HG03025 (cell line): ENCODE data around the gene ITGB4.
A peak's percentile ranks its signal among the peaks of the same experiment; 100 is the strongest.

Experiments
- ATAC-seq: cut with Tn5 transposase; IDR thresholded peaks from one replicate; pipeline ENCODE4 v1.9.1; 2021; ENCODE audit warnings: mild to moderate bottlenecking, moderate library complexity; ENCODE audit not compliant: unreplicated experiment, low FRiP score

The ITGB4 gene

DNA sequence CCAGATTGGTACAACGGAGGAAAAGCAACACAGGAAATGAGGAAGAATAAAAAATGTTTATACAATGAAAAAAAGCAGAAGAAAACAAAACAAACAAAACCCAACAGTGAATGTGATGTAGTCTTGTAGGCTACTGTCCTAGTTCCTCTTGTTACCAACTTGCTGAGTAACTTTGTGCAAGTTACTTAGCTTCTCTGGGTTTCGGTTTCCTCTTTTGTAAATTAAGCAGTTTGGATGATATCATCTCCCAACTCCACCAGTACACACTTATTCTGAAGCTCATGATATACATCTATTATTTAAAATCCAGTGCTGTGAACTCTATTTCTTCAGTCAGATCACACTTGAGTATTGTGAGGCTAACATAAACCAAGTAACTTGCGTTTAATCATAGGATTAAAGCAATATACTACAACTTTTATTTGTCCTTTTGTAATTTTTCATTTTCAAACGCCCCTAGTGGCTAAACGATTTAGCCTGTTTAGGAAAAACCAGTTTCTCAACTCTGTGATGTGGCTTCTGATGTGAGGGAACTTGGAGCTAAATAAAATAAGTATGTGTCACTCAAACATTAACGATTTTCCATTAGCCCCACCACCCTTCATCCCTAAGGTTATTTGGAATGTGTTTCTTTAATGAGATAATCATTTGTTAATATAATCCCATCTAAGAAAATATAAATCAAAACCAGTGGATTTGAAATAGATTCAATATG, 62.0 kb downstream of the ITGB4 start:
- no peak for ATAC-seq

DNA sequence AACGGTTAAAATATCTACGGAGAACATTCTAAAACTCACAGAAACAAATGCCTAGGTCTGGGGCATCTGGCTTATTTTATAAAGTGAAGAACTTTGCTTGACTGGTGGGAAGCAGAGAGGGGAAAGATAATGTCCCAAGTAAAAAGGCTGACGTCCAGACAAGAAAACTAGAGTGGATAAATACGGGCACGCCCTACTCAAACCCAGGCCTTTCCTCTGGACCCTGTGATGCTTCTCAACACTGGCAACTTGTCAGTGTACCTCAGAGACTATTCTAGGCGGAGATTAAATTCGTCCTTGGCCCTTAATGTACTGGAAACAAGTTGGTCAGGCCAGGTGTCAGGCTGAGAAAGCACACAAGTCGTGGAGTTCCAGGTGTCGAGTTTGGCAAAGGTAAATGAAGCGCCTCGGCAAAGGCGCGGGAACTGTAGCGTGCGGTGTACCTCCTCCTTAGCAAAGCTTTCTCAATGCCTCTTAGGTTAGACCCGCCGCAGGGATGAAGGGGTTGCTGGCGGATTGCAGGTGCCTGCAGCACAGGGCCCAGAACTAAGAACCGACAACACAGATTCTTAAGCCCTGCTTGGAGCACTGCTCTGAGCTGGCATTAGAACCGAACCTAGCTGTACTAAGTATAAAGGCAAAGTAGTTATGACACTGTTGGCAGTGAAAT, 62.7 kb downstream of the ITGB4 start:
- ATAC-seq, result peak; percentile 0

DNA sequence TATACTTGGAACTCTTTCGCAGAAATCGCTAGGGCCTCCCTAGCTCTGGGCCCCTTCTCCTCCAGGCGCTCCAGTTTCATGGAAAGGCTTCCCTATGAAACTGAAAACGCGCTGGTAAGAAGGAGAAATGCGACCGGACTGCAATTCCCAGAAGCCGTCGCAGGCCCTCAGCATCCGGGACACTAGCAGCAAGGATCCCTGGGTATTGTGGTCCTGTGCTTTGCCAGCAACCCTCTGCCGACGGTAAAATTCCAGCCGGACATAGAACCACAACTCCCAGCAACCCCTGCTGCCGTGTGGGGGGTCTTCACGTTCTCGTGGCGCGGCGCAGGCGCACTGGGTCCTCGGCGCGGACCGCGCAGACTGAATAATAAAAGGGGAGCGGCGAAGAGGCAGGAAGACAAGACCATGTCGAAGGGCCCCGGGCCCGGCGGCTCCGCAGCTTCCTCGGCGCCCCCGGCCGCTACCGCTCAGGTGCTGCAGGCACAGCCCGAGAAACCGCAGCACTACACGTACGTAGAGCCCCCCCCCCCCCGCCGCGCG, 63.3 kb downstream of the ITGB4 start, which contains the start of gene UNK:
TSS of gene UNK (plus strand) at position 334 of the 543 bp plus-strand sequence. CDS start at position 409, 75 bp downstream.
- ATAC-seq, result peak; percentile 62

DNA sequence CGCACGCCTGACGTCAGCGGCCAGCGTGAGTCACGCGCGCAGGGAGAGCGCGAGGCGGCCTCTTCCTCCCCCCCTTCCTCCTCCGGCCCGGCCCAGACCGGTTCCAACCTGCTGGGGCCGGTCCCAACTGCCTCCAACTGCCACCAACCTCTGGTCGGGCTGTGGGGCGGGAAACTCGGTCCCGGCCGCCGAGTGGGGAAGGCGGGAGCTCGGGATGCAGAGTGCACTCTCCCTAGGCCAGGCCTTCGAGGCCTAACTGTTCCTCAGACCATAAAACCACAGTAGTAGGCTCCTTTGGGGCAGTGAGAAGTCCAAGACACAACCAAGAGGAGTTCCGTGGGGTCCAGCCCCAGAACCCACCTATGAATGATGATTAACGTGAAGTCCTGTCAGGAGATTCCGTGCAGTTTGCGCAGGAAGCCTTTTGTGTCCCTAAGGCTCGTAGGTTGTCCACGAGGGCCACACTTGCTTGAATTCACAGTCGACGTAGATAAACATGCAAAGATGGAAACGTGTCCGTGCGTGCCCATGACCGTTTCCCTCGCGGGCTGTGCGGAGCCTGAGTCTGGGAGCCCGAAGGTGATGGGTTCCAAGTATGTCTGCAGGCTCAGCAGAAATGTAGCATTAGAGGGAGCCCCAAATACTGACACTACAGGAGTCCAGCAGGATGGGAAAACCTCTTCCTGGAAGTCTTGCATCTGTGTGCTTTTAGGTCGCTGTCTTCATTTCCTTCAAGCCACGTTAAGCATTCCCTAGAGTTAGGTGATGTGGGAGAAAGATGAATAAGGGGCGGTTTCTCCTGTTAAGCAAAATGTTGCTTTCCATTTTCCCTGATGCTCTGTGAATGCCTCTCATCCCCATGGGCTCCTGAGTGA, 64.0 kb downstream of the ITGB4 start:
- ATAC-seq, result peak; percentile 48

DNA sequence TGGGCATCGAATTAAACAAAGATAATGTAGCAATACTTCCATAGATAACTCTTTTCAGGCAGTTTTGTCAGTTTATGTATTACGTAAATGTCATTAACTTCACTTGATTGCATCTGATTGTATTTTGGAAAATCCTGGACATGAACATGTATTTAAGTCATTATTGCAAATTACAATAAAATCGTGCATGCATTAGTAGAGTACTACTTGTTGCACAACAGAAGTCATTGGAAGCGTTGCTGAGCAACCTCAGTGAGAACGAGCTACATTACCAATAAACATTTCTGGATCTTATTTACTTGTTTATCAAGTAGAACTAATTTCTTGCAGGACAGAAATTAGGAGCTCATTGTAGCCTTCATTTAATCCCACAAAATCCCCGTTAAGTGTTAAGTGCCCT, 70.0 kb downstream of the ITGB4 start:
- ATAC-seq, result no peak

GRCh38 chr17:75793460-75793859, 72.2 kb downstream of the ITGB4 start:
- ATAC-seq, result no peak

DNA sequence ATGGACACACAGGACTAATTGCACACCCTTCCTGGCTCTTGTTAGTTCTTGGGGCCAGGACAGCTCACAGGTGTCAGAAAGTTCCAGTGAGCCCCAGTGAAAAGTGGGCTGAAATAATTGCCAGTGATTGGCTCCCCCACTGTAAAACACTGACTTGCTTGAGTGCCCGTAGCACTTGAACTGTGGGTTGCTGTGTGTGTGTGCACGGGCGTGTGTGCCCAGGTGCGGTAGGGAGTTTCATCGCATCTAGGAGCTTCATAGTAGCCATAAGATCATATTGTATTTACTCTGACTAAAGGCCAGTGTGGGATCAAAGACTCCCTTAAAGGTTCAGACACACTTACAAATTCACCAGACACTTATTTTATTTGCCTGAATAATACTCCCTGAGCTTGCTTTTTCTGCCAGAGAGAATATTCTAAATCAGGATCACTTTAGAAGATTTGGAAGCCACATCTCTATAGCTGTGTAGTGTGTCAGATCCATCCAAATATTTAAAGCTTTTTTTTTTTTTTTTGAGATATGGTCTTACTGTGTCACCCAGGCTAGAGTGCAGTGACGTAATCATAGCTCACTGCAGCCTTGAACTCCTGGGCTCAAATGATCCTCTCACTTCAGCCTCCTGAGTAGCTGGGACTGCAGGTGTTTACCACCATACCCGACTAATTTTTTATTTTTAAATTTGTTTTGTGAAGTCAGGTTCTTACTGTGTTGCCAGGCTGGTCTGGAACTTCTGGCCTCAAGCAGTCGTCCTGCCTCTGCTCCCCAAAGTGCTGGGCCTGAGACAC, 74.8 kb downstream of the ITGB4 start:
- ATAC-seq, result no peak

DNA sequence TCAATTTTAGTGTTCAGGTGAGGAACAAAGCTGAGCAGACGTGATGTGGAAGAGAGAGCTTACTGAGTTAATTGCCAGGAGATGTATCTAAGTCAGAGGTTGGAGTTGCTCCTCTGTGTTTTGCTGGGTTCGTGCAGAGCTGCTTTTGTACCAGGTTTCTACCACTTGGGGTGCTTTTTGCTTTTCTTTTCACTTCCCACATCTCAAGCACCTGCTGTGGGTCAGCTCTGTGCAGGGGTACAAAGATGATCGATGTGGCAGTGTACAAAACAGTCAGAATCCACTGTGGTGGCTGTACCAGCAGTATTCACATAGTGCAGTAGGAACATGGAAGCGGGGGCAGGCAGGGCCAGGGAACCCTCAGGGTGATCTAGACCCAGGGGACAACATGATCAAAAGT, 78.1 kb downstream of the ITGB4 start:
- no peak for ATAC-seq

DNA sequence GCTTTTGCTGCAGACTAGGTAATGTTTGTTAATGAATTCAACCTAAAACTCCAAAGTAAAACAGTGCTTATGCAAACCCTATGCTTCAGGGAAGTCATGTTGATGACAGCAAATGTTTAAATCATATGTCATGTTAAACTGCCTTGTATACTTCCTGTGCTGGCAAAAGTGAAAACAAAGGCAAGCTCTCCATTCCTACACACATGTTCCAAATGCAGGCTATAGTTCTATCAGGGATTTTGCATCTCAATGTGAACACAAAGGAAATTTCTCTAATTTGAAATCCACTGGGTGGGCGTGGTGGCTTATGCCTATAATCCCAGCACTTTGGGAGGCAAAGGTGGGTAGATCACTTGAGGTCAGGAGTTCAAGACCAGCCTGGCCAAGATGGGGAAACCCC, 82.6 kb downstream of the ITGB4 start:
- no peak for ATAC-seq

- ATAC-seq, result no peak
Measured at GRCh38 chr17:75806822-75807500, 85.7 kb downstream of the ITGB4 start.
